HFFc6 (cell line): Measurements from ENCODE around the gene TBX18. TPM values are rescaled to one million over a fixed set of nuclear protein-coding genes. Genes with fewer than 3 reads are reported as not detected.
A peak's percentile ranks its signal among the peaks of the same experiment; 100 is the strongest.

Experiments
- DNase-seq: peaks from one replicate; pipeline ENCODE4 v3.0.0-alpha.2; 2018
- H3K27ac Mint-ChIP-seq: 2 replicates; pipeline ENCODE4 v1.8.0; 2020; ENCODE audit warnings: mild to moderate bottlenecking, mixed read lengths
- H3K27me3 Mint-ChIP-seq: 2 replicates; pipeline ENCODE4 v1.8.0; 2021; ENCODE audit warnings: mild to moderate bottlenecking, moderate library complexity, mixed read lengths; ENCODE audit not compliant: insufficient read depth
- H3K36me3 Mint-ChIP-seq: 2 replicates; pipeline ENCODE4 v1.8.0; 2021; ENCODE audit warnings: low read depth, mixed read lengths
- H3K4me1 Mint-ChIP-seq: 2 replicates; pipeline ENCODE4 v1.8.0; 2020; ENCODE audit warnings: low read depth, mixed read lengths
- H3K4me3 Mint-ChIP-seq: 2 replicates; pipeline ENCODE4 v1.8.0; 2020; ENCODE audit warnings: mild to moderate bottlenecking, moderate library complexity, mixed read lengths
- H3K9me3 Mint-ChIP-seq: 2 replicates; pipeline ENCODE4 v1.8.0; 2020; ENCODE audit warnings: mild to moderate bottlenecking, mixed read lengths
- CTCF ChIP-seq: fragments of 200-600 bp; sonication (generic); IDR thresholded peaks from 2 replicates; pipeline ENCODE4 v1.5.0; 2021; ENCODE audit warnings: antibody characterized with exemption, mild to moderate bottlenecking
- total RNA-seq, 6 experiments: library from RNA; stranded (reverse); fragmentation: NEBNext Ultra II Directional; extraction: Animal tissue kit (Norgen Biotek cat#: 25700); gene quantifications; 2 replicates in 1 of 6; 3 replicates in 5 of 6; pipeline ENCODE4 v1.2.3, GENCODE V29; 2021

Gene TBX18
- total RNA-seq, 6 experiments from 2014 or later, result 19.0 to 23.8 (median 20.3) TPM

- H3K27me3 Mint-ChIP-seq, result peaks cover 9% of the 10 kb centered on the region; the same call in 1 of the 2 replicates
- peak; percentile 87 for DNase-seq
- no peaks in the 10 kb centered on the region for H3K36me3 Mint-ChIP-seq
- H3K4me1 Mint-ChIP-seq, result peaks cover 55% of the 10 kb centered on the region
- TF ChIP-seq CTCF, result no peak
- H3K27ac Mint-ChIP-seq, result peak overlapping the region; percentile 22; the same call in 1 of the 2 replicates
- H3K4me3 Mint-ChIP-seq, result no peak overlapping the region; the same call in 1 of the 2 replicates
- no peaks in the 10 kb centered on the region for H3K9me3 Mint-ChIP-seq
Measured at GRCh38 chr6:84777888-84778287, 13.5 kb upstream of the TBX18 start.

- no peak for TF ChIP-seq CTCF
- H3K27me3 Mint-ChIP-seq, result peaks cover 21% of the 10 kb centered on the region
- H3K4me3 Mint-ChIP-seq, result no peak overlapping the region
- H3K27ac Mint-ChIP-seq, result no peak overlapping the region
- H3K4me1 Mint-ChIP-seq, result peaks cover 55% of the 10 kb centered on the region
- H3K36me3 Mint-ChIP-seq, result no peaks in the 10 kb centered on the region
- no peaks in the 10 kb centered on the region for H3K9me3 Mint-ChIP-seq
- no peak for DNase-seq
Measured at GRCh38 chr6:84776392-84776791, 12.0 kb upstream of the TBX18 start.

- peaks cover 22% of the 10 kb centered on the region for H3K27me3 Mint-ChIP-seq
- H3K4me1 Mint-ChIP-seq, result peaks cover 55% of the 10 kb centered on the region
- no peaks in the 10 kb centered on the region for H3K9me3 Mint-ChIP-seq
- no peak overlapping the region for H3K4me3 Mint-ChIP-seq
- no peak overlapping the region for H3K27ac Mint-ChIP-seq
- no peak for DNase-seq
- no peak for TF ChIP-seq CTCF
- no peaks in the 10 kb centered on the region for H3K36me3 Mint-ChIP-seq
Measured at GRCh38 chr6:84775751-84776150, 11.4 kb upstream of the TBX18 start.

GRCh38 chr6:84774985-84775284 is 10.5 kb upstream of the TBX18 start:
- Mint-ChIP-seq H3K4me1 (peaks cover 51% of the 10 kb centered on the region), H3K9me3 (no peaks in the 10 kb centered on the region), H3K27me3 (peaks cover 22% of the 10 kb centered on the region), H3K36me3 (no peaks in the 10 kb centered on the region), H3K27ac (no peak overlapping the region), H3K4me3 (peak overlapping the region; percentile 80; the same call in 1 of the 2 replicates)
- peak; percentile 50 for TF ChIP-seq CTCF
- DNase-seq, result no peak

- TF ChIP-seq CTCF, result peak; percentile 87
- Mint-ChIP-seq H3K4me1 (peaks cover 48% of the 10 kb centered on the region), H3K27me3 (peaks cover 22% of the 10 kb centered on the region), H3K9me3 (no peaks in the 10 kb centered on the region), H3K36me3 (no peaks in the 10 kb centered on the region), H3K4me3 (peak overlapping the region; percentile 80), H3K27ac (peak overlapping the region; percentile 76)
- peak; percentile 35 for DNase-seq
Measured at GRCh38 chr6:84774157-84774984, 10.0 kb upstream of the TBX18 start.
